K562 (cell line): Measurements from ENCODE around the gene PCSK2. TPM values are rescaled to one million over a fixed set of nuclear protein-coding genes. Genes with fewer than 3 reads are reported as not detected.

Experiments used
- KDM5B ChIP-seq: fragments of 200-600 bp; sonication (generic); IDR thresholded peaks from 2 replicates; pipeline ENCODE4 v1.6.1; 2012; ENCODE audit warnings: low read depth, mild to moderate bottlenecking, moderate library complexity, low read length, control low read depth, inconsistent platforms; ENCODE audit not compliant: insufficient replicate concordance
- KHSRP ChIP-seq: fragments of 450-650 bp; IDR thresholded peaks from 2 replicates; pipeline ENCODE4 v1.6.1; 2017
- MAX ChIP-seq: sonication (generic); formaldehyde crosslinking; IDR thresholded peaks from 2 replicates; pipeline ENCODE4 v1.9.0; 2022; ENCODE audit warnings: mild to moderate bottlenecking, missing genetic modification reagents
- NFXL1 ChIP-seq: fragments of 450-650 bp; formaldehyde crosslinking; IDR thresholded peaks from 2 replicates; pipeline ENCODE4 v1.4.0; 2021; ENCODE audit warnings: mild to moderate bottlenecking
- THRB ChIP-seq: fragments of 450-650 bp; formaldehyde crosslinking; conservative IDR thresholded peaks from 2 replicates; pipeline ENCODE4 v1.4.0; 2022; ENCODE audit warnings: mild to moderate bottlenecking, missing genetic modification characterization
- ZC3H11A ChIP-seq: IDR thresholded peaks from 2 replicates; pipeline ENCODE4 v1.6.1; 2012; ENCODE audit warnings: low read depth, low read length, improper control_type of control experiment
- ZNF347 ChIP-seq: fragments of 450-650 bp; formaldehyde crosslinking; IDR thresholded peaks from 2 replicates; pipeline ENCODE4 v1.4.0; 2020; ENCODE audit warnings: low read depth, mild to moderate bottlenecking, moderate library complexity
- ZNF639 ChIP-seq, 2 experiments: fragments of 200-800 bp in 1 of 2; sonication (Bioruptor generic) in 1 of 2; sonication (generic) in 1 of 2; formaldehyde crosslinking in 1 of 2; IDR thresholded peaks in 1 of 2; conservative IDR thresholded peaks in 1 of 2; 2 replicates each; pipeline versions ENCODE4 v1.5.0 to v1.6.1; 2016 to 2020; ENCODE audit warnings: missing compliant biosample characterization in 1 of 2, missing genetic modification characterization in 1 of 2, missing genetic modification reagents in 1 of 2
- polyA plus RNA-seq, 8 experiments: library from polyadenylated mRNA; depleted of rRNA in 4 of 8; stranded (reverse) in 5 of 8; unstranded in 3 of 8; fragments of >200 nt; fragmentation: Nextera tagmentation in 2 of 8; fragmentation: Illumina TruSeq in 1 of 8; extraction: Ambion mirVana in 2 of 8; extraction: Trizol in 1 of 8; gene quantifications; 2 replicates each; pipeline versions ENCODE4 v1.2.1 to v1.2.3, GENCODE V29; 2011 to 2014; ENCODE audit warnings: inconsistent platforms in 1 of 8, missing spikeins in 1 of 8
- total RNA-seq, 7 experiments: library from RNA; depleted of rRNA in 6 of 7; stranded (reverse); fragments of >200 nt in 6 of 7; fragmentation: Illumina TruSeq in 2 of 7; extraction: Trizol in 2 of 7; gene quantifications; 2 replicates each; pipeline versions ENCODE4 v1.2.1 to v1.2.3, GENCODE V29; 2011 to 2021; ENCODE audit warnings: low replicate concordance in 1 of 7
- TF ChIP-seq, protein P1 (sequence below): fragments of 200-600 bp; sonication (generic); IDR thresholded peaks from one replicate; pipeline ENCODE4 v1.6.1; 2012; ENCODE audit warnings: mild to moderate bottlenecking, low read depth, low read length, inconsistent platforms
- TF ChIP-seq, protein P2 (sequence below): fragments of 250-450 bp; sonication (Bioruptor Pico); IDR thresholded peaks from 2 replicates; pipeline ENCODE4 v1.8.0; 2022; ENCODE audit warnings: inconsistent platforms

The PCSK2 gene
- total and polyA plus RNA-seq, 9 of the 15 experiments (the other 6 are each of a cell fraction or from before 2014, with no cell fraction given) = 0.04 to 0.07 (median 0.05) TPM; not detected in 6

DNA sequence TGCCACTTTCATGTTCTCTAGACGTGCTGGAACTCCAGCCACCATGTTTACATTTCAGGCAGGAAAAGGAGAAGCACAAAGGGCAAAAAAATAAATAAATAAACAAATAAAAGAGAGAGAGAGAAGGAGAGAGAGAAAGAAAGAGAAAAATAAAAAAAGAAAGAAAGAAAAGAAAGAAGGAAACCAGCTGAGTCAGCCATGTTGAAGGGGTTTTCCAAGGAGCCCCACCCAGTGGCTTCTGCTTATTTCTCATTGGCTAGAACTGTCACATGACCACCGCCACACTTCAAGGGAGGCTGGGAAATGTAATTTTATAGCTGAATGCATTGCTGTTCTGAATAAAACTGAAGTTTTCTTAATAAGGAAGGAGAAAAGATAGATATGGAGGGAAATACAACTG, 233.3 kb downstream of the PCSK2 start (continued):
- TF ChIP-seq, protein P1, sequence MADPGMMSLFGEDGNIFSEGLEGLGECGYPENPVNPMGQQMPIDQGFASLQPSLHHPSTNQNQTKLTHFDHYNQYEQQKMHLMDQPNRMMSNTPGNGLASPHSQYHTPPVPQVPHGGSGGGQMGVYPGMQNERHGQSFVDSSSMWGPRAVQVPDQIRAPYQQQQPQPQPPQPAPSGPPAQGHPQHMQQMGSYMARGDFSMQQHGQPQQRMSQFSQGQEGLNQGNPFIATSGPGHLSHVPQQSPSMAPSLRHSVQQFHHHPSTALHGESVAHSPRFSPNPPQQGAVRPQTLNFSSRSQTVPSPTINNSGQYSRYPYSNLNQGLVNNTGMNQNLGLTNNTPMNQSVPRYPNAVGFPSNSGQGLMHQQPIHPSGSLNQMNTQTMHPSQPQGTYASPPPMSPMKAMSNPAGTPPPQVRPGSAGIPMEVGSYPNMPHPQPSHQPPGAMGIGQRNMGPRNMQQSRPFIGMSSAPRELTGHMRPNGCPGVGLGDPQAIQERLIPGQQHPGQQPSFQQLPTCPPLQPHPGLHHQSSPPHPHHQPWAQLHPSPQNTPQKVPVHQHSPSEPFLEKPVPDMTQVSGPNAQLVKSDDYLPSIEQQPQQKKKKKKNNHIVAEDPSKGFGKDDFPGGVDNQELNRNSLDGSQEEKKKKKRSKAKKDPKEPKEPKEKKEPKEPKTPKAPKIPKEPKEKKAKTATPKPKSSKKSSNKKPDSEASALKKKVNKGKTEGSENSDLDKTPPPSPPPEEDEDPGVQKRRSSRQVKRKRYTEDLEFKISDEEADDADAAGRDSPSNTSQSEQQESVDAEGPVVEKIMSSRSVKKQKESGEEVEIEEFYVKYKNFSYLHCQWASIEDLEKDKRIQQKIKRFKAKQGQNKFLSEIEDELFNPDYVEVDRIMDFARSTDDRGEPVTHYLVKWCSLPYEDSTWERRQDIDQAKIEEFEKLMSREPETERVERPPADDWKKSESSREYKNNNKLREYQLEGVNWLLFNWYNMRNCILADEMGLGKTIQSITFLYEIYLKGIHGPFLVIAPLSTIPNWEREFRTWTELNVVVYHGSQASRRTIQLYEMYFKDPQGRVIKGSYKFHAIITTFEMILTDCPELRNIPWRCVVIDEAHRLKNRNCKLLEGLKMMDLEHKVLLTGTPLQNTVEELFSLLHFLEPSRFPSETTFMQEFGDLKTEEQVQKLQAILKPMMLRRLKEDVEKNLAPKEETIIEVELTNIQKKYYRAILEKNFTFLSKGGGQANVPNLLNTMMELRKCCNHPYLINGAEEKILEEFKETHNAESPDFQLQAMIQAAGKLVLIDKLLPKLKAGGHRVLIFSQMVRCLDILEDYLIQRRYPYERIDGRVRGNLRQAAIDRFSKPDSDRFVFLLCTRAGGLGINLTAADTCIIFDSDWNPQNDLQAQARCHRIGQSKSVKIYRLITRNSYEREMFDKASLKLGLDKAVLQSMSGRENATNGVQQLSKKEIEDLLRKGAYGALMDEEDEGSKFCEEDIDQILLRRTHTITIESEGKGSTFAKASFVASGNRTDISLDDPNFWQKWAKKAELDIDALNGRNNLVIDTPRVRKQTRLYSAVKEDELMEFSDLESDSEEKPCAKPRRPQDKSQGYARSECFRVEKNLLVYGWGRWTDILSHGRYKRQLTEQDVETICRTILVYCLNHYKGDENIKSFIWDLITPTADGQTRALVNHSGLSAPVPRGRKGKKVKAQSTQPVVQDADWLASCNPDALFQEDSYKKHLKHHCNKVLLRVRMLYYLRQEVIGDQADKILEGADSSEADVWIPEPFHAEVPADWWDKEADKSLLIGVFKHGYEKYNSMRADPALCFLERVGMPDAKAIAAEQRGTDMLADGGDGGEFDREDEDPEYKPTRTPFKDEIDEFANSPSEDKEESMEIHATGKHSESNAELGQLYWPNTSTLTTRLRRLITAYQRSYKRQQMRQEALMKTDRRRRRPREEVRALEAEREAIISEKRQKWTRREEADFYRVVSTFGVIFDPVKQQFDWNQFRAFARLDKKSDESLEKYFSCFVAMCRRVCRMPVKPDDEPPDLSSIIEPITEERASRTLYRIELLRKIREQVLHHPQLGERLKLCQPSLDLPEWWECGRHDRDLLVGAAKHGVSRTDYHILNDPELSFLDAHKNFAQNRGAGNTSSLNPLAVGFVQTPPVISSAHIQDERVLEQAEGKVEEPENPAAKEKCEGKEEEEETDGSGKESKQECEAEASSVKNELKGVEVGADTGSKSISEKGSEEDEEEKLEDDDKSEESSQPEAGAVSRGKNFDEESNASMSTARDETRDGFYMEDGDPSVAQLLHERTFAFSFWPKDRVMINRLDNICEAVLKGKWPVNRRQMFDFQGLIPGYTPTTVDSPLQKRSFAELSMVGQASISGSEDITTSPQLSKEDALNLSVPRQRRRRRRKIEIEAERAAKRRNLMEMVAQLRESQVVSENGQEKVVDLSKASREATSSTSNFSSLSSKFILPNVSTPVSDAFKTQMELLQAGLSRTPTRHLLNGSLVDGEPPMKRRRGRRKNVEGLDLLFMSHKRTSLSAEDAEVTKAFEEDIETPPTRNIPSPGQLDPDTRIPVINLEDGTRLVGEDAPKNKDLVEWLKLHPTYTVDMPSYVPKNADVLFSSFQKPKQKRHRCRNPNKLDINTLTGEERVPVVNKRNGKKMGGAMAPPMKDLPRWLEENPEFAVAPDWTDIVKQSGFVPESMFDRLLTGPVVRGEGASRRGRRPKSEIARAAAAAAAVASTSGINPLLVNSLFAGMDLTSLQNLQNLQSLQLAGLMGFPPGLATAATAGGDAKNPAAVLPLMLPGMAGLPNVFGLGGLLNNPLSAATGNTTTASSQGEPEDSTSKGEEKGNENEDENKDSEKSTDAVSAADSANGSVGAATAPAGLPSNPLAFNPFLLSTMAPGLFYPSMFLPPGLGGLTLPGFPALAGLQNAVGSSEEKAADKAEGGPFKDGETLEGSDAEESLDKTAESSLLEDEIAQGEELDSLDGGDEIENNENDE = no peak
- TF ChIP-seq KDM5B (no peak), KHSRP (no peak), ZC3H11A (no peak), NFXL1 (CRISPR knock-in tag) (no peak), MAX (CRISPR knock-in tag) (no peak), ZNF347 (no peak), THRB (CRISPR knock-in tag) (no peak), ZNF639 (CRISPR knock-in tag; conservative IDR thresholded peaks at IDR 0.05 in 1 of 2, IDR thresholded peaks at IDR 0.05 in 1 of 2) (no peak)
- TF ChIP-seq, protein P2, sequence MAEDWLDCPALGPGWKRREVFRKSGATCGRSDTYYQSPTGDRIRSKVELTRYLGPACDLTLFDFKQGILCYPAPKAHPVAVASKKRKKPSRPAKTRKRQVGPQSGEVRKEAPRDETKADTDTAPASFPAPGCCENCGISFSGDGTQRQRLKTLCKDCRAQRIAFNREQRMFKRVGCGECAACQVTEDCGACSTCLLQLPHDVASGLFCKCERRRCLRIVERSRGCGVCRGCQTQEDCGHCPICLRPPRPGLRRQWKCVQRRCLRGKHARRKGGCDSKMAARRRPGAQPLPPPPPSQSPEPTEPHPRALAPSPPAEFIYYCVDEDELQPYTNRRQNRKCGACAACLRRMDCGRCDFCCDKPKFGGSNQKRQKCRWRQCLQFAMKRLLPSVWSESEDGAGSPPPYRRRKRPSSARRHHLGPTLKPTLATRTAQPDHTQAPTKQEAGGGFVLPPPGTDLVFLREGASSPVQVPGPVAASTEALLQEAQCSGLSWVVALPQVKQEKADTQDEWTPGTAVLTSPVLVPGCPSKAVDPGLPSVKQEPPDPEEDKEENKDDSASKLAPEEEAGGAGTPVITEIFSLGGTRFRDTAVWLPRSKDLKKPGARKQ (CRISPR knock-in tag) = no peak
